Esophagus muscularis mucosa (tissue), 4 donors: ENCODE data around the gene TCF21. TPM values are rescaled to one million over a fixed set of nuclear protein-coding genes. Genes with fewer than 3 reads are reported as not detected.
A peak's percentile ranks its signal among the peaks of the same experiment; 100 is the strongest.

Experiments
- DNase-seq: peaks from one replicate; pipeline ENCODE4 v3.0.0-alpha.2; 2017; ENCODE audit errors: extremely low spot score
- H3K27ac ChIP-seq, 4 donors: fragments of 200-600 bp; sonication (generic); replicated peaks in 1 of 4; 1 replicate in 3 of 4; 2 replicates in 1 of 4; pipeline ENCODE4 v1.5.1; 2016 to 2019; ENCODE audit warnings: mild to moderate bottlenecking in 1 of 4
- H3K27me3 ChIP-seq, 4 donors: fragments of 200-600 bp; sonication (generic); one replicate each; pipeline versions ENCODE4 v1.5.1 to v1.6.0; 2016 to 2019
- H3K36me3 ChIP-seq, 4 donors: fragments of 200-600 bp; sonication (generic); one replicate each; pipeline ENCODE4 v1.5.1; 2016 to 2019
- H3K4me1 ChIP-seq, 4 donors: fragments of 200-600 bp; sonication (generic); one replicate each; pipeline ENCODE4 v1.5.1; 2016 to 2019
- H3K4me3 ChIP-seq, 4 donors: fragments of 200-600 bp; sonication (generic); 1 replicate in 2 of 4; 2 replicates in 2 of 4; pipeline ENCODE4 v1.5.1; 2016 to 2019; ENCODE audit warnings: mild to moderate bottlenecking in 4 of 4, moderate library complexity in 1 of 4
- H3K9me3 ChIP-seq, 4 donors: fragments of 200-600 bp; sonication (generic); 1 replicate in 3 of 4; 2 replicates in 1 of 4; pipeline ENCODE4 v1.5.1; 2016 to 2019
- EP300 ChIP-seq: sonication (generic); formaldehyde crosslinking; IDR thresholded peaks from one replicate; pipeline ENCODE4 v1.6.1; 2017; ENCODE audit warnings: antibody characterized with exemption
- POLR2A ChIP-seq: fragments of 450-650 bp; IDR thresholded peaks from one replicate; pipeline ENCODE4 v1.6.1; 2017; ENCODE audit warnings: antibody characterized with exemption, moderate library complexity, mild to moderate bottlenecking, low read depth
- POLR2AphosphoS5 ChIP-seq, 2 donors: sonication (generic); formaldehyde crosslinking; IDR thresholded peaks; one replicate each; pipeline ENCODE4 v1.6.1; 2017; ENCODE audit warnings: antibody characterized with exemption in 2 of 2
- WGBS: methylation state at CpG from one replicate; pipeline ENCODE4 v1.1.5; 2018; 5-methylcytosine and 5-hydroxymethylcytosine counted together
- intact Hi-C: fragments of 100-400 bp; cut with DNase I; formaldehyde crosslinking; loops from one replicate; pipeline ENCODE4 v1.15.1; 2023
- total RNA-seq, 4 donors: library from RNA; depleted of rRNA; stranded (reverse); fragments of >200 nt; gene quantifications; one replicate each; pipeline versions ENCODE4 v1.1.0 to v1.2.1, GENCODE V29; 2016
- TF ChIP-seq, protein P1 (sequence below), 3 experiments: fragments of 200-600 bp in 2 of 3; fragments of 450-650 bp in 1 of 3; sonication (generic) in 2 of 3; IDR thresholded peaks; one replicate each; pipeline ENCODE4 v1.5.1; 2017 to 2019; ENCODE audit warnings: antibody characterized with exemption in 3 of 3, mild to moderate bottlenecking in 2 of 3, moderate library complexity in 1 of 3

TCF21 gene
- total RNA-seq, 4 donors from 2014 or later, result 22.2 to 44.5 (median 30.8) TPM

- TF ChIP-seq EP300, result no peak
- TF ChIP-seq POLR2AphosphoS5 (IDR thresholded peaks at IDR 0.05), result no peak
- TF ChIP-seq, protein P1, sequence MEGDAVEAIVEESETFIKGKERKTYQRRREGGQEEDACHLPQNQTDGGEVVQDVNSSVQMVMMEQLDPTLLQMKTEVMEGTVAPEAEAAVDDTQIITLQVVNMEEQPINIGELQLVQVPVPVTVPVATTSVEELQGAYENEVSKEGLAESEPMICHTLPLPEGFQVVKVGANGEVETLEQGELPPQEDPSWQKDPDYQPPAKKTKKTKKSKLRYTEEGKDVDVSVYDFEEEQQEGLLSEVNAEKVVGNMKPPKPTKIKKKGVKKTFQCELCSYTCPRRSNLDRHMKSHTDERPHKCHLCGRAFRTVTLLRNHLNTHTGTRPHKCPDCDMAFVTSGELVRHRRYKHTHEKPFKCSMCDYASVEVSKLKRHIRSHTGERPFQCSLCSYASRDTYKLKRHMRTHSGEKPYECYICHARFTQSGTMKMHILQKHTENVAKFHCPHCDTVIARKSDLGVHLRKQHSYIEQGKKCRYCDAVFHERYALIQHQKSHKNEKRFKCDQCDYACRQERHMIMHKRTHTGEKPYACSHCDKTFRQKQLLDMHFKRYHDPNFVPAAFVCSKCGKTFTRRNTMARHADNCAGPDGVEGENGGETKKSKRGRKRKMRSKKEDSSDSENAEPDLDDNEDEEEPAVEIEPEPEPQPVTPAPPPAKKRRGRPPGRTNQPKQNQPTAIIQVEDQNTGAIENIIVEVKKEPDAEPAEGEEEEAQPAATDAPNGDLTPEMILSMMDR (IDR thresholded peaks at IDR 0.05), result no peak
- no peak for TF ChIP-seq POLR2A
- intact Hi-C loops, result loop anchor here (5.0 kb wide), 1 partner anchor 63 kb away; no protein-coding TSS in a partner anchor
- no peak for DNase-seq
- H3K36me3 ChIP-seq, result no peaks in the 10 kb centered on the region
- H3K9me3 ChIP-seq, result no peaks in the 10 kb centered on the region
- peaks cover 6 to 10% (median 8%) of the 10 kb centered on the region in 4 donors for H3K4me1 ChIP-seq
- H3K4me3 ChIP-seq, result no peak overlapping the region
- H3K27me3 ChIP-seq, result peaks cover 0 to 12% (median 0%) of the 10 kb centered on the region in 4 donors
- H3K27ac ChIP-seq, result no peak overlapping the region
- 79% methylated on average over 12 of the region's 12 CpGs for WGBS
Observed at GRCh38 chr6:133854041-133854363, 34.9 kb upstream of the TCF21 start.

DNA sequence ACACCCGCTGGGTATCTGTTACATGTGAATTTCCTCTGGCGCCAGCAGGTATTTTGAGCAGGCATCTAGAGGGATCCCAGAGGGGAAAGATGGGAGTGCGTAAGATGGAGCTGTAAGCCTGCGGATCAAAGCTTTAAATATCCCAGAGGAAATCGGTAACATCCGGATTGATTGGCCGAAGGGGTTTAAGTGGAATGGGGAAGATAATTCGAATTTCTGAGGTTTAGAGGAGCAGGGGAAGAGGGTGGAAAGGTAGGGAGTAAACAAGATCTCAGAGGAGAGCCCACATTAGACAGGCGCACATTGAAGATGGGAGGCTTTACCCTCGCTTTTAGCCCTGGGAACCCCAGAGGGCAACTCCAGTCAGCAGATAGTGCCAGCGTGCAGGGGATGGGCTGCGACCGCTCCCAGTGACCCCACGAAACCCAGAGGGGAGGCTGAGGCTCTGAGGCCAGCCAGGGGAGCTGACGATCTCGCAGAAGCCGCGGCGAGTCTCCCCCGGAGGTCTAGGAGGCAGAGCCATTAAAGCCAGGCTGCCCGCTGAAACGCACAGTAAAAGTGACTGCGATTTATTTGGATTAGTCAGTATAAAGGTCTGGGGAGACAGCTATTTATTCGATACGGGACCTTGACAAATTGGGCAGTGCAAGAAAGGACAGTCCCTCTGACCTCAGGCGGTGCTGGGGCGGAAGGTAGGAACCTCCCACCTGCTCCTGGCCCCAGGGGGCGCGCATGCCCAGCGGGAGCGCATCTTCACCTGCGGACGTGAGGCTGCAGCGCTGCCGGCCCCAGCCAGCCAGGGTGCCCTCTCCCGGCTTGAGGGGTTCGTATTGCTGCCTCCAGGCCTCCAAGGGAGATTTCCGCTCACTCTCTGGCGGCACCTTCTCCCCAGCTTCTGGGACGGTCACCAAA, 34.3 kb upstream of the TCF21 start:
- no peak overlapping the region for H3K27ac ChIP-seq
- 26% methylated on average over 39 of the region's 40 CpGs for WGBS
- intact Hi-C loops, result loop anchor here (5.0 kb wide), 1 partner anchor 63 kb away; no protein-coding TSS in a partner anchor
- peaks cover 0 to 12% (median 0%) of the 10 kb centered on the region in 4 donors for H3K27me3 ChIP-seq
- H3K9me3 ChIP-seq, result no peaks in the 10 kb centered on the region
- DNase-seq, result no peak
- peaks cover 6 to 10% (median 8%) of the 10 kb centered on the region in 4 donors for H3K4me1 ChIP-seq
- no peaks in the 10 kb centered on the region for H3K36me3 ChIP-seq
- TF ChIP-seq POLR2AphosphoS5 (IDR thresholded peaks at IDR 0.05), result no peak
- no peak for TF ChIP-seq EP300
- no peak for TF ChIP-seq POLR2A
- TF ChIP-seq, protein P1 (IDR thresholded peaks at IDR 0.05), result peak; percentile 36 to 44 (median 43)
- H3K4me3 ChIP-seq, result peak overlapping the region; percentile 30 to 52 (median 40)

- DNase-seq, result no peak
- peaks cover 6 to 10% (median 8%) of the 10 kb centered on the region in 4 donors for H3K4me1 ChIP-seq
- H3K27me3 ChIP-seq, result peaks cover 0 to 12% (median 0%) of the 10 kb centered on the region in 4 donors
- intact Hi-C loops, result no loop called here
- 48% methylated on average over 16 of the region's 16 CpGs for WGBS
- H3K9me3 ChIP-seq, result no peaks in the 10 kb centered on the region
- peak overlapping the region; percentile 30 to 52 (median 40) for H3K4me3 ChIP-seq
- H3K36me3 ChIP-seq, result no peaks in the 10 kb centered on the region
- TF ChIP-seq POLR2AphosphoS5 (IDR thresholded peaks at IDR 0.05) (no peak), POLR2A (no peak), EP300 (no peak)
- TF ChIP-seq, protein P1 (IDR thresholded peaks at IDR 0.05), result no peak
- H3K27ac ChIP-seq, result no peak overlapping the region
Observed at GRCh38 chr6:133855276-133855990, 33.5 kb upstream of the TCF21 start.

- DNase-seq, result no peak
- no peaks in the 10 kb centered on the region for H3K9me3 ChIP-seq
- H3K4me3 ChIP-seq, result no peak overlapping the region
- WGBS, result 66% methylated on average over 3 of the region's 3 CpGs
- intact Hi-C loops, result no loop called here
- TF ChIP-seq POLR2A, result no peak
- TF ChIP-seq, protein P1 (IDR thresholded peaks at IDR 0.05), result no peak
- TF ChIP-seq EP300, result no peak
- TF ChIP-seq POLR2AphosphoS5 (IDR thresholded peaks at IDR 0.05), result no peak
- no peaks in the 10 kb centered on the region for H3K36me3 ChIP-seq
- H3K27ac ChIP-seq, result no peak overlapping the region
- H3K4me1 ChIP-seq, result peaks cover 6 to 10% (median 8%) of the 10 kb centered on the region in 4 donors
- peaks cover 0 to 12% (median 0%) of the 10 kb centered on the region in 4 donors for H3K27me3 ChIP-seq
Observed at GRCh38 chr6:133855991-133856370, 32.9 kb upstream of the TCF21 start.
